ENCODE measurements around the gene RALBP1. TPM values are rescaled to one million over a fixed set of nuclear protein-coding genes. Genes with fewer than 3 reads are reported as not detected.
A peak's percentile ranks its signal among the peaks of the same experiment; 100 is the strongest.

Gene RALBP1
- total RNA-seq, 1 donor from 2014 or later, result 66.2 TPM

- DNase-seq, result no peak
Measured at GRCh38 chr18:9508446-9509025, 33.2 kb downstream of the RALBP1 start.

GRCh38 chr18:9513971-9514512 is 38.7 kb downstream of the RALBP1 start:
- DNase-seq, result no peak

GRCh38 chr18:9516437-9517064 is 41.2 kb downstream of the RALBP1 start:
- peak; percentile 59 for DNase-seq

GRCh38 chr18:9517869-9518268 is 42.6 kb downstream of the RALBP1 start:
- no peak for DNase-seq

GRCh38 chr18:9519399-9519798 is 44.1 kb downstream of the RALBP1 start:
- no peak for DNase-seq

GRCh38 chr18:9520666-9521065 is 45.4 kb downstream of the RALBP1 start:
- no peak for DNase-seq

GRCh38 chr18:9521770-9522169 is 46.5 kb downstream of the RALBP1 start:
- no peak for DNase-seq

- DNase-seq, result no peak
Measured at GRCh38 chr18:9522952-9523351, 47.6 kb downstream of the RALBP1 start.

GRCh38 chr18:9526458-9526857 is 51.1 kb downstream of the RALBP1 start:
- DNase-seq, result no peak

- no peak for DNase-seq
Measured at GRCh38 chr18:9530226-9531009, 55.1 kb downstream of the RALBP1 start.

GRCh38 chr18:9531791-9532410 is 56.6 kb downstream of the RALBP1 start:
- no peak for DNase-seq

GRCh38 chr18:9534844-9535243 is 59.5 kb downstream of the RALBP1 start:
- DNase-seq, result no peak

GRCh38 chr18:9535430-9535991 is 60.2 kb downstream of the RALBP1 start:
- DNase-seq, result peak; percentile 31

GRCh38 chr18:9536354-9537152 is 61.2 kb downstream of the RALBP1 start:
- DNase-seq, result no peak

- DNase-seq, result no peak
Measured at GRCh38 chr18:9537677-9538076, 62.4 kb downstream of the RALBP1 start.

- DNase-seq, result no peak
Measured at GRCh38 chr18:9539283-9539682, 64.0 kb downstream of the RALBP1 start.

GRCh38 chr18:9539938-9540337 is 64.6 kb downstream of the RALBP1 start:
- no peak for DNase-seq

- no peak for DNase-seq
Measured at GRCh38 chr18:9542924-9543323, 67.6 kb downstream of the RALBP1 start.

GRCh38 chr18:9545029-9545428 is 69.7 kb downstream of the RALBP1 start:
- no peak for DNase-seq

- DNase-seq, result no peak
Measured at GRCh38 chr18:9546468-9546867, 71.2 kb downstream of the RALBP1 start.

GRCh38 chr18:9547782-9548181 is 72.5 kb downstream of the RALBP1 start:
- no peak for DNase-seq

- no peak for DNase-seq
Measured at GRCh38 chr18:9549405-9549804, 74.1 kb downstream of the RALBP1 start.
